Smooth muscle cell (in vitro differentiated cells): ENCODE data around the gene PRDM1. TPM values are rescaled to one million over a fixed set of nuclear protein-coding genes. Genes with fewer than 3 reads are reported as not detected.

ENCODE experiments used
- DNase-seq: peaks from one replicate; lab custom pipeline; 2025; ENCODE audit not compliant: unreplicated experiment; lab: John Stamatoyannopoulos, UW
- H2AFZ ChIP-seq: fragments of 200-600 bp; sonication (generic); 2 replicates; pipeline ENCODE4 v1.6.0; 2016; ENCODE audit warnings: antibody characterized with exemption, low read depth, mild to moderate bottlenecking
- H3F3A ChIP-seq: fragments of 200-600 bp; sonication (generic); 2 replicates; pipeline ENCODE4 v1.6.0; 2017; ENCODE audit warnings: antibody characterized with exemption, low read depth
- H3K27ac ChIP-seq: fragments of 200-600 bp; sonication (generic); 2 replicates; pipeline ENCODE4 v1.5.1; 2016; ENCODE audit warnings: low read depth, mild to moderate bottlenecking
- H3K27me3 ChIP-seq: fragments of 200-600 bp; sonication (generic); 2 replicates; pipeline ENCODE4 v1.6.1; 2016; ENCODE audit warnings: low read depth, mild to moderate bottlenecking
- H3K36me3 ChIP-seq: fragments of 200-600 bp; sonication (generic); 2 replicates; pipeline ENCODE4 v1.5.1; 2016; ENCODE audit warnings: low read depth
- H3K4me1 ChIP-seq: fragments of 200-600 bp; sonication (generic); 2 replicates; pipeline ENCODE4 v1.5.1; 2016; ENCODE audit warnings: low read depth
- H3K4me2 ChIP-seq: fragments of 200-600 bp; sonication (generic); 2 replicates; pipeline ENCODE4 v1.6.0; 2016; ENCODE audit warnings: mild to moderate bottlenecking
- H3K4me3 ChIP-seq: fragments of 200-600 bp; sonication (generic); 2 replicates; pipeline ENCODE4 v1.5.1; 2016; ENCODE audit warnings: mild to moderate bottlenecking
- H3K79me2 ChIP-seq: fragments of 200-600 bp; sonication (generic); 2 replicates; pipeline ENCODE4 v1.6.0; 2016; ENCODE audit warnings: low read depth, mild to moderate bottlenecking
- H3K9ac ChIP-seq: fragments of 200-600 bp; sonication (generic); 2 replicates; pipeline ENCODE4 v1.6.0; 2016; ENCODE audit warnings: low read depth
- H3K9me3 ChIP-seq: fragments of 200-600 bp; sonication (generic); replicated peaks from 2 replicates; pipeline ENCODE4 v1.5.1; 2016; ENCODE audit warnings: low read depth
- H4K20me1 ChIP-seq: fragments of 200-600 bp; sonication (generic); 2 replicates; pipeline ENCODE4 v1.6.0; 2016; ENCODE audit warnings: low read depth
- WGBS: methylation state at CpG from one replicate; pipeline ENCODE4 v1.1.7; 2016; ENCODE audit warnings: low lambda C conversion rate; 5-methylcytosine and 5-hydroxymethylcytosine counted together
- polyA plus RNA-seq: library from polyadenylated mRNA; unstranded; fragments of >200 nt; fragmentation: Nextera tagmentation; extraction: Ambion mirVana; gene quantifications from 2 replicates; pipeline ENCODE4 v1.2.1, GENCODE V29; 2016
- total RNA-seq: library from RNA; depleted of rRNA; stranded (reverse); fragments of >200 nt; gene quantifications from 2 replicates; pipeline ENCODE4 v1.2.3, GENCODE V29; 2014
- TF ChIP-seq, protein P1 (sequence below): fragments of 200-600 bp; sonication (generic); IDR thresholded peaks from 2 replicates; pipeline ENCODE4 v1.5.1; 2017; ENCODE audit warnings: borderline replicate concordance, mild to moderate bottlenecking, antibody characterized with exemption; ENCODE audit not compliant: insufficient read depth, poor library complexity, severe bottlenecking

Gene PRDM1
- total and polyA plus RNA-seq, 2 experiments from 2014 or later = 15.1 to 15.6 TPM

DNA sequence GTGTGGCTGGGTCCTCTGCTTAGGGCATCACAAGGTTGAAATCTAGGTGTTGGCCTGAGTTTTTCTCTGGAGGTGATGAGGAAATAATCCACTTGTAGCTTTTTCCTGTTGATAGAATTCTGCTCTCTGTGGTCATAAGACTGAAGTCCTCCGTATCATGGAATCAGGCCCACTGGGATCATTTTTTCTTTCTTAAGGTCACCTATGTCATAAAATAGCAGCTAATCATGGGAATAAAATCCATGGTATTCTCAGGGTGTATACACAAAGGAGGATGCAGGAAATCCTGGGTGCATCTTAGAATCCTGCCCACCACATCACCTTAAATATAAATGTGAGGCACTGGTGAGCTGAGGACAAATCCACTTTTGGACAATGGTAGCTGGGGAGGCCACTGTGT is 72.7 kb downstream of the PRDM1 start:
- H3K4me3 ChIP-seq = no peak overlapping the region
- peaks cover 7% of the 10 kb centered on the region for H3K4me1 ChIP-seq
- no peaks in the 10 kb centered on the region for H3K27me3 ChIP-seq
- H2AFZ ChIP-seq = no peak overlapping the region
- no peaks in the 10 kb centered on the region for H4K20me1 ChIP-seq
- no peak overlapping the region for H3K9ac ChIP-seq
- DNase-seq = no peak
- TF ChIP-seq, protein P1, sequence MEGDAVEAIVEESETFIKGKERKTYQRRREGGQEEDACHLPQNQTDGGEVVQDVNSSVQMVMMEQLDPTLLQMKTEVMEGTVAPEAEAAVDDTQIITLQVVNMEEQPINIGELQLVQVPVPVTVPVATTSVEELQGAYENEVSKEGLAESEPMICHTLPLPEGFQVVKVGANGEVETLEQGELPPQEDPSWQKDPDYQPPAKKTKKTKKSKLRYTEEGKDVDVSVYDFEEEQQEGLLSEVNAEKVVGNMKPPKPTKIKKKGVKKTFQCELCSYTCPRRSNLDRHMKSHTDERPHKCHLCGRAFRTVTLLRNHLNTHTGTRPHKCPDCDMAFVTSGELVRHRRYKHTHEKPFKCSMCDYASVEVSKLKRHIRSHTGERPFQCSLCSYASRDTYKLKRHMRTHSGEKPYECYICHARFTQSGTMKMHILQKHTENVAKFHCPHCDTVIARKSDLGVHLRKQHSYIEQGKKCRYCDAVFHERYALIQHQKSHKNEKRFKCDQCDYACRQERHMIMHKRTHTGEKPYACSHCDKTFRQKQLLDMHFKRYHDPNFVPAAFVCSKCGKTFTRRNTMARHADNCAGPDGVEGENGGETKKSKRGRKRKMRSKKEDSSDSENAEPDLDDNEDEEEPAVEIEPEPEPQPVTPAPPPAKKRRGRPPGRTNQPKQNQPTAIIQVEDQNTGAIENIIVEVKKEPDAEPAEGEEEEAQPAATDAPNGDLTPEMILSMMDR = no peak
- no peaks in the 10 kb centered on the region for H3F3A ChIP-seq
- 41% methylated on average over 1 of the region's 1 CpG for WGBS
- no peak overlapping the region for H3K27ac ChIP-seq
- H3K4me2 ChIP-seq = no peak overlapping the region
- no peaks in the 10 kb centered on the region for H3K36me3 ChIP-seq
- H3K79me2 ChIP-seq = no peaks in the 10 kb centered on the region
- no peaks in the 10 kb centered on the region for H3K9me3 ChIP-seq

Other genes with a start within 250 kb of the PRDM1 start
- gene ATG5, start 239.4 kb downstream of the PRDM1 start, total RNA-seq = 33.7 and 50.4 TPM in 2 replicates
- gene ATG5, start 239.4 kb downstream of the PRDM1 start, polyA plus RNA-seq = 30.1 and 34.4 TPM in 2 replicates